GM12878 (cell line): ENCODE data around the gene MED1. TPM values are rescaled to one million over a fixed set of nuclear protein-coding genes. Genes with fewer than 3 reads are reported as not detected.

Source experiments
- ATAC-seq: fragments of 200-7000 bp; cut with Tn5 transposase; 3 replicates; pipeline ENCODE4 v1.9.1; 2020; ENCODE audit warnings: mild to moderate bottlenecking, moderate library complexity
- BruUV-seq: library from RNA; stranded (reverse); fragments of 400-500 nt; replicated peaks from 2 replicates; lab custom pipeline; 2021; lab: Mats Ljungman, UMichigan
- CTCF ChIA-PET: fragments of 300-600 bp; sonication (Branson Sonifier 250); formaldehyde crosslinking; extraction: SDS; loops from one replicate; lab custom pipeline; 2021; ENCODE audit warnings: inconsistent platforms; lab: Yijun Ruan, JAX
- POLR2A ChIA-PET: fragments of 350-600 bp; formaldehyde crosslinking; extraction: SDS; loops from one replicate; lab custom pipeline; 2021; ENCODE audit warnings: inconsistent platforms; lab: Charles Lee
- RAD21 ChIA-PET: fragments of 300-600 bp; sonication (Branson Sonifier 250); formaldehyde crosslinking; loops from one replicate; lab custom pipeline; 2023; ENCODE audit warnings: antibody characterized with exemption; ENCODE audit not compliant: unreplicated experiment; lab: Charles Lee
- SMC1A ChIA-PET: fragments of 300-600 bp; sonication (Branson Sonifier 250); formaldehyde crosslinking; loops from one replicate; lab custom pipeline; 2023; ENCODE audit not compliant: unreplicated experiment, uncharacterized antibody; lab: Charles Lee
- DNase-seq: peaks from one replicate; pipeline ENCODE4 v3.0.0-alpha.2; 2011; ENCODE audit warnings: low read depth, low spot score
- FAIRE-seq: peaks from 3 replicates; lab custom pipeline; 2011; peaks lifted over from hg19 to GRCh38; lab: Jason Lieb, UNC
- H2AFZ ChIP-seq: 2 replicates; pipeline ENCODE4 v1.6.0; 2011; ENCODE audit warnings: low read depth, low read length, control low read depth; ENCODE audit not compliant: control insufficient read depth
- H3K27ac ChIP-seq: 2 replicates; pipeline ENCODE4 v1.5.1; 2011; ENCODE audit warnings: control low read depth; ENCODE audit not compliant: control insufficient read depth, insufficient read depth
- H3K27me3 ChIP-seq, 2 experiments: replicated peaks in 1 of 2; 2 replicates each; pipeline versions ENCODE4 v1.6.0 to v1.6.1; 2011; ENCODE audit warnings: low read length in 1 of 2; ENCODE audit not compliant: control insufficient read depth in 2 of 2, insufficient read depth in 2 of 2
- H3K36me3 ChIP-seq, 2 experiments: 2 replicates each; pipeline ENCODE4 v1.5.1; 2011; ENCODE audit warnings: low read length in 1 of 2; ENCODE audit not compliant: control insufficient read depth in 2 of 2, insufficient read depth in 2 of 2
- H3K4me1 ChIP-seq: 2 replicates; pipeline ENCODE4 v1.6.1; 2011; ENCODE audit warnings: mild to moderate bottlenecking, low read length, moderate library complexity, mixed read lengths; ENCODE audit not compliant: control insufficient read depth, insufficient read depth
- H3K4me2 ChIP-seq: 2 replicates; pipeline ENCODE4 v1.6.0; 2011; ENCODE audit warnings: control low read depth; ENCODE audit not compliant: control insufficient read depth, insufficient read depth
- H3K4me3 ChIP-seq: fragments of 200-600 bp; sonication (generic); 2 replicates; pipeline ENCODE4 v1.5.1; 2016
- H3K79me2 ChIP-seq: 2 replicates; pipeline ENCODE4 v1.6.0; 2011; ENCODE audit warnings: low read length; ENCODE audit not compliant: control insufficient read depth, insufficient read depth
- H3K9ac ChIP-seq: 2 replicates; pipeline ENCODE4 v1.8.0; 2011; ENCODE audit warnings: low read length, control low read depth, mixed read lengths; ENCODE audit not compliant: control insufficient read depth, insufficient read depth
- H3K9me3 ChIP-seq: replicated peaks from 3 replicates; pipeline ENCODE4 v1.5.1; 2011; ENCODE audit warnings: mild to moderate bottlenecking, low read length; ENCODE audit not compliant: control insufficient read depth, insufficient read depth
- H4K20me1 ChIP-seq: 2 replicates; pipeline ENCODE4 v1.6.0; 2011; ENCODE audit not compliant: control insufficient read depth, insufficient read depth
- ATF3 ChIP-seq: IDR thresholded peaks from 2 replicates; pipeline ENCODE4 v1.6.1; 2011; ENCODE audit warnings: low read depth, mild to moderate bottlenecking, low read length, moderate library complexity, borderline replicate concordance; ENCODE audit errors: extremely low read depth
- BACH1 ChIP-seq: fragments of 450-650 bp; IDR thresholded peaks from 2 replicates; pipeline ENCODE4 v1.6.1; 2017; ENCODE audit warnings: mild to moderate bottlenecking, borderline replicate concordance
- CBX5 ChIP-seq: sonication (generic); IDR thresholded peaks from 2 replicates; pipeline ENCODE4 v1.6.1; 2016; ENCODE audit warnings: low read depth, moderate library complexity, mild to moderate bottlenecking, inconsistent platforms
- EGR1 ChIP-seq, 2 experiments: IDR thresholded peaks; 1 replicate in 1 of 2; 2 replicates in 1 of 2; pipeline ENCODE4 v1.6.1; 2011 to 2012; ENCODE audit warnings: low read depth in 2 of 2, low read length in 2 of 2, borderline replicate concordance in 1 of 2, mild to moderate bottlenecking in 1 of 2, moderate library complexity in 1 of 2
- ETV6 ChIP-seq, 2 experiments: fragments of 450-650 bp in 1 of 2; IDR thresholded peaks in 1 of 2; conservative IDR thresholded peaks in 1 of 2; 2 replicates each; pipeline ENCODE4 v1.6.1; 2014; ENCODE audit warnings: antibody characterized with exemption in 1 of 2, borderline replicate concordance in 1 of 2, low read depth in 1 of 2, mild to moderate bottlenecking in 1 of 2, moderate library complexity in 1 of 2
- EZH2 ChIP-seq: IDR thresholded peaks from 2 replicates; pipeline ENCODE4 v1.6.1; 2012; ENCODE audit warnings: low read depth, mild to moderate bottlenecking, control low read depth, inconsistent platforms, low read length, borderline replicate concordance; ENCODE audit not compliant: control insufficient read depth
- GABPA ChIP-seq: IDR thresholded peaks from 2 replicates; pipeline ENCODE4 v1.6.1; 2014; ENCODE audit warnings: antibody characterized with exemption, low read depth, mild to moderate bottlenecking, inconsistent platforms
- HCFC1 ChIP-seq: fragments of 150-350 bp; IDR thresholded peaks from 2 replicates; pipeline ENCODE4 v1.6.1; 2014; ENCODE audit warnings: low read length
- HSF1 ChIP-seq: fragments of 150-350 bp; IDR thresholded peaks from 2 replicates; pipeline ENCODE4 v1.6.1; 2014; ENCODE audit warnings: mild to moderate bottlenecking, low read depth, low read length
- IRF4 ChIP-seq: IDR thresholded peaks from 2 replicates; pipeline ENCODE4 v1.6.1; 2011; ENCODE audit warnings: low read depth, low read length
- PML ChIP-seq: IDR thresholded peaks from 2 replicates; pipeline ENCODE4 v1.6.1; 2012; ENCODE audit warnings: low read length, inconsistent platforms
- SMAD1 ChIP-seq: fragments of 450-650 bp; IDR thresholded peaks from 2 replicates; pipeline ENCODE4 v1.6.1; 2018; ENCODE audit warnings: mild to moderate bottlenecking, low read depth; ENCODE audit not compliant: partially characterized antibody
- SUPT20H ChIP-seq: IDR thresholded peaks from 2 replicates; pipeline ENCODE4 v1.6.1; 2011; ENCODE audit warnings: low read depth, mild to moderate bottlenecking, low read length, moderate library complexity, borderline replicate concordance; ENCODE audit not compliant: control insufficient read depth
- TCF3 ChIP-seq: IDR thresholded peaks from 2 replicates; pipeline ENCODE4 v1.6.1; 2012; ENCODE audit warnings: low read depth, mild to moderate bottlenecking, low read length, borderline replicate concordance; ENCODE audit not compliant: insufficient read depth
- TCF7 ChIP-seq: IDR thresholded peaks from 2 replicates; pipeline ENCODE4 v1.6.1; 2014; ENCODE audit warnings: antibody characterized with exemption, borderline replicate concordance
- WRNIP1 ChIP-seq: IDR thresholded peaks from 2 replicates; pipeline ENCODE4 v1.6.1; 2011; ENCODE audit warnings: low read depth, low read length, improper control_type of control experiment, borderline replicate concordance
- ZNF622 ChIP-seq: fragments of 450-650 bp; IDR thresholded peaks from 2 replicates; pipeline ENCODE4 v1.6.1; 2017; ENCODE audit warnings: mild to moderate bottlenecking, inconsistent platforms
- WGBS: methylation state at CpG from one replicate; pipeline ENCODE4 v1.1.6; 2016; ENCODE audit warnings: low lambda C conversion rate; ENCODE audit not compliant: insufficient replicate concordance, insufficient coverage; ENCODE audit errors: missing lambda C conversion rate; 5-methylcytosine and 5-hydroxymethylcytosine counted together
- in situ Hi-C: fragments of 300-500 bp; cut with MboI; formaldehyde crosslinking; loops from 9 replicates; pipeline ENCODE4 v1.14.3; 2018; ENCODE audit warnings: mixed read lengths
- intact Hi-C: fragments of 100-400 bp; cut with micrococcal nuclease; formaldehyde crosslinking; loops from one replicate; pipeline ENCODE4 v1.14.2; 2022; ENCODE audit not compliant: unreplicated experiment
- polyA plus RNA-seq, 11 experiments: library from polyadenylated mRNA; depleted of rRNA in 4 of 11; unstranded in 6 of 11; stranded (reverse) in 5 of 11; fragments of >200 nt; fragmentation: Nextera tagmentation in 4 of 11; fragmentation: Illumina TruSeq in 1 of 11; extraction: Ambion mirVana in 4 of 11; extraction: Trizol in 1 of 11; gene quantifications; 1 replicate in 1 of 11; 2 replicates in 10 of 11; pipeline versions ENCODE4 v1.2.1 to v1.2.3, GENCODE V29; 2011 to 2016; ENCODE audit warnings: inconsistent platforms in 2 of 11, missing spikeins in 2 of 11, low read depth in 1 of 11
- total RNA-seq, 4 experiments: library from RNA; depleted of rRNA in 3 of 4; stranded (reverse); fragments of >200 nt in 3 of 4; fragmentation: Illumina TruSeq in 1 of 4; extraction: Trizol in 1 of 4; gene quantifications; 2 replicates each; pipeline versions ENCODE4 v1.2.1 to v1.2.3, GENCODE V29; 2013 to 2021
- TF ChIP-seq, protein P1 (sequence below): fragments of 450-650 bp; IDR thresholded peaks from 2 replicates; pipeline ENCODE4 v1.6.1; 2016; ENCODE audit warnings: mild to moderate bottlenecking
- TF ChIP-seq, protein P2 (sequence below): IDR thresholded peaks from 2 replicates; pipeline ENCODE4 v1.6.1; 2012; ENCODE audit warnings: low read length, inconsistent platforms

Gene MED1
- total and polyA plus RNA-seq, 10 of the 15 experiments (the other 5 are each of a cell fraction or from before 2014, with no cell fraction given), result 8.7 to 50.1 (median 30.1) TPM

- H3K79me2 ChIP-seq, result peaks cover 6% of the 10 kb centered on the region
- RAD21 ChIA-PET, result no interaction called here
- WGBS, result 89% methylated on average over 19 of the region's 22 CpGs
- H3K9ac ChIP-seq, result no peak overlapping the region
- no peaks in the 10 kb centered on the region for H3K9me3 ChIP-seq
- no peak overlapping the region for H3K4me2 ChIP-seq
- BruUV-seq, result no TSS peak
- in situ Hi-C loops, result no loop called here
- no peak for ATAC-seq
- FAIRE-seq, result no peak
- H3K27me3 ChIP-seq, result no peaks in the 10 kb centered on the region
- H3K36me3 ChIP-seq, result peaks cover under 1 to 12% of the 10 kb centered on the region in 2 experiments; a peak in 3 of 4 replicates
- DNase-seq, result no peak
- H3K4me1 ChIP-seq, result no peaks in the 10 kb centered on the region; the same call in none of the 2 replicates
- H4K20me1 ChIP-seq, result no peaks in the 10 kb centered on the region
- no peak overlapping the region for H3K4me3 ChIP-seq
- CTCF ChIA-PET, result interaction anchor here (1.3 kb wide), 1 partner anchor 145 kb away, joined by 4 read pairs; no protein-coding TSS in a partner anchor
- intact Hi-C loops, result no loop called here
- H2AFZ ChIP-seq, result no peak overlapping the region
- H3K27ac ChIP-seq, result no peak overlapping the region
- SMC1A ChIA-PET, result no interaction called here
- POLR2A ChIA-PET, result interaction anchor here (1.1 kb wide), 1 partner anchor 48 kb away, joined by 4 read pairs; the partner anchor contains the start of gene MED1
- no peak for TF ChIP-seq HSF1
- TF ChIP-seq ZNF622, result no peak
- TF ChIP-seq EGR1 (IDR thresholded peaks at IDR 0.05; ENCODE audit: borderline replicate concordance in 1 of 2, low read depth in 2 of 2, low read length in 2 of 2), result no peak
- no peak for TF ChIP-seq CBX5
- TF ChIP-seq EZH2, result no peak
- TF ChIP-seq IRF4, result no peak
- TF ChIP-seq ATF3, result no peak
- TF ChIP-seq TCF3, result no peak
- TF ChIP-seq TCF7, result no peak
- TF ChIP-seq, protein P1, sequence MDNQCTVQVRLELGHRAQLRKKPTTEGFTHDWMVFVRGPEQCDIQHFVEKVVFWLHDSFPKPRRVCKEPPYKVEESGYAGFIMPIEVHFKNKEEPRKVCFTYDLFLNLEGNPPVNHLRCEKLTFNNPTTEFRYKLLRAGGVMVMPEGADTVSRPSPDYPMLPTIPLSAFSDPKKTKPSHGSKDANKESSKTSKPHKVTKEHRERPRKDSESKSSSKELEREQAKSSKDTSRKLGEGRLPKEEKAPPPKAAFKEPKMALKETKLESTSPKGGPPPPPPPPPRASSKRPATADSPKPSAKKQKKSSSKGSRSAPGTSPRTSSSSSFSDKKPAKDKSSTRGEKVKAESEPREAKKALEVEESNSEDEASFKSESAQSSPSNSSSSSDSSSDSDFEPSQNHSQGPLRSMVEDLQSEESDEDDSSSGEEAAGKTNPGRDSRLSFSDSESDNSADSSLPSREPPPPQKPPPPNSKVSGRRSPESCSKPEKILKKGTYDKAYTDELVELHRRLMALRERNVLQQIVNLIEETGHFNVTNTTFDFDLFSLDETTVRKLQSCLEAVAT, result no peak
- no peak for TF ChIP-seq ETV6 (conservative IDR thresholded peaks at IDR 0.05 in 1 of 2, IDR thresholded peaks at IDR 0.05 in 1 of 2; ENCODE audit: borderline replicate concordance in 1 of 2, low read depth in 1 of 2)
- no peak for TF ChIP-seq SMAD1
- TF ChIP-seq BACH1, result no peak
- TF ChIP-seq, protein P2, sequence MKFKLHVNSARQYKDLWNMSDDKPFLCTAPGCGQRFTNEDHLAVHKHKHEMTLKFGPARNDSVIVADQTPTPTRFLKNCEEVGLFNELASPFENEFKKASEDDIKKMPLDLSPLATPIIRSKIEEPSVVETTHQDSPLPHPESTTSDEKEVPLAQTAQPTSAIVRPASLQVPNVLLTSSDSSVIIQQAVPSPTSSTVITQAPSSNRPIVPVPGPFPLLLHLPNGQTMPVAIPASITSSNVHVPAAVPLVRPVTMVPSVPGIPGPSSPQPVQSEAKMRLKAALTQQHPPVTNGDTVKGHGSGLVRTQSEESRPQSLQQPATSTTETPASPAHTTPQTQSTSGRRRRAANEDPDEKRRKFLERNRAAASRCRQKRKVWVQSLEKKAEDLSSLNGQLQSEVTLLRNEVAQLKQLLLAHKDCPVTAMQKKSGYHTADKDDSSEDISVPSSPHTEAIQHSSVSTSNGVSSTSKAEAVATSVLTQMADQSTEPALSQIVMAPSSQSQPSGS, result no peak
- TF ChIP-seq WRNIP1, result no peak
- no peak for TF ChIP-seq GABPA
- TF ChIP-seq HCFC1, result no peak
- no peak for TF ChIP-seq SUPT20H
- TF ChIP-seq PML, result no peak
Observed at GRCh38 chr17:39402890-39403605, 48.0 kb downstream of the MED1 start.
